ENCODE data around the gene IP6K1.

GRCh38 chr3:49722896-49723295, 63.4 kb downstream of the IP6K1 start:
- TF ChIP-seq CTCF (conservative IDR thresholded peaks at IDR 0.05; ENCODE audit: low read length), result no peak
- TF ChIP-seq EZH2phosphoT487 (IDR thresholded peaks at IDR 0.05; ENCODE audit: borderline replicate concordance), result no peak

Data from Loucy (cell line).